Effector CD4-positive, alpha-beta T cell (primary cell): Measurements from ENCODE around the gene TAC4. TPM values are rescaled to one million over a fixed set of nuclear protein-coding genes. Genes with fewer than 3 reads are reported as not detected.

ENCODE experiments used
- DNase-seq: peaks from one replicate; pipeline ENCODE4 v3.0.0-alpha.2; 2020
- total RNA-seq: gene quantifications from one replicate; lab custom pipeline; 2026; lab: John Stamatoyannopoulos, UW

Gene TAC4
- not detected for total RNA-seq

GRCh38 chr17:49848019-49848473, at the start of gene TAC4:
Gene TAC4, minus strand, starts transcription at chr17:49848069. Its CDS starts 52 bp downstream, at chr17:49848017.
- no peak for DNase-seq

- DNase-seq: no peak
Measured at GRCh38 chr17:49896860-49897259, 49.0 kb upstream of the TAC4 start.

GRCh38 chr17:49896222-49896621, 48.4 kb upstream of the TAC4 start:
- DNase-seq: no peak

GRCh38 chr17:49895812-49896211, 47.9 kb upstream of the TAC4 start:
- no peak for DNase-seq

GRCh38 chr17:49894761-49895160, 46.9 kb upstream of the TAC4 start:
- DNase-seq: no peak

- DNase-seq: no peak
Measured at GRCh38 chr17:49891694-49892389, 44.0 kb upstream of the TAC4 start.

- DNase-seq: no peak
Measured at GRCh38 chr17:49891271-49891670, 43.4 kb upstream of the TAC4 start.

- DNase-seq: no peak
Measured at GRCh38 chr17:49890852-49891251, 43.0 kb upstream of the TAC4 start.

GRCh38 chr17:49890077-49890821, 42.4 kb upstream of the TAC4 start:
- no peak for DNase-seq

- DNase-seq: no peak
Measured at GRCh38 chr17:49889500-49889899, 41.6 kb upstream of the TAC4 start.

- DNase-seq: no peak
Measured at GRCh38 chr17:49887744-49888360, 40.0 kb upstream of the TAC4 start.

- no peak for DNase-seq
Measured at GRCh38 chr17:49887086-49887743, 39.3 kb upstream of the TAC4 start.

GRCh38 chr17:49886036-49886435, 38.2 kb upstream of the TAC4 start:
- DNase-seq: no peak

- no peak for DNase-seq
Measured at GRCh38 chr17:49882434-49882833, 34.6 kb upstream of the TAC4 start.

- DNase-seq: no peak
Measured at GRCh38 chr17:49881054-49881402, 33.2 kb upstream of the TAC4 start.

GRCh38 chr17:49880291-49881053, 32.6 kb upstream of the TAC4 start:
- DNase-seq: peak; percentile 60

- DNase-seq: no peak
Measured at GRCh38 chr17:49878931-49879904, 31.3 kb upstream of the TAC4 start.

- no peak for DNase-seq
Measured at GRCh38 chr17:49875685-49876084, 27.8 kb upstream of the TAC4 start.

GRCh38 chr17:49874911-49875310, 27.0 kb upstream of the TAC4 start:
- no peak for DNase-seq

- DNase-seq: no peak
Measured at GRCh38 chr17:49873926-49874325, 26.1 kb upstream of the TAC4 start.

GRCh38 chr17:49873466-49873865, 25.6 kb upstream of the TAC4 start:
- DNase-seq: no peak
